Measurements from ENCODE around the gene ZNF679.

- peak; percentile 19 to 53 (median 42) for TF ChIP-seq CTCF (IDR thresholded peaks at IDR 0.05)
- no peak for TF ChIP-seq POLR2A (IDR thresholded peaks at IDR 0.05)
These were observed 45.0 kb upstream of the ZNF679 start for GRCh38 chr7:64183126-64183742.
